ENCODE results near the gene TSHR. TPM values are rescaled to one million over a fixed set of nuclear protein-coding genes. Genes with fewer than 3 reads are reported as not detected.

Gene TSHR
- total RNA-seq, 1 experiment from 2014 or later, result not detected

- Histone ChIP-seq H3K27ac (ENCODE audit: insufficient read length, low read depth, low read length) (no peak overlapping the region), H3K27me3 (ENCODE audit: insufficient read depth, low read length) (no peaks in the 10 kb centered on the region; the same call in 1 of the 2 replicates), H3K23me2 (ENCODE audit: insufficient read length, low read depth, low read length, poor library complexity, severe bottlenecking) (no peaks in the 10 kb centered on the region), H3T11ph (ENCODE audit: low read length) (no peak overlapping the region), H3K4me1 (ENCODE audit: insufficient read depth, low read length) (no peaks in the 10 kb centered on the region), H3K4me2 (ENCODE audit: insufficient read depth, insufficient read length, low read length) (no peak overlapping the region), H3K14ac (ENCODE audit: insufficient read depth, low read length) (no peak overlapping the region), H3K23ac (ENCODE audit: insufficient read length, low read depth, low read length) (no peak overlapping the region), H3K9ac (ENCODE audit: extremely low read depth, insufficient read length, low read length) (no peak overlapping the region), H4K20me1 (ENCODE audit: control insufficient read depth, insufficient read depth, insufficient read length) (no peaks in the 10 kb centered on the region), H2BK20ac (ENCODE audit: low read depth, low read length, poor library complexity, severe bottlenecking) (no peak overlapping the region), H3K4ac (ENCODE audit: low read depth, low read length) (no peak overlapping the region), H3K79me2 (ENCODE audit: insufficient read depth, low read length) (no peaks in the 10 kb centered on the region), H2AFZ (ENCODE audit: low read length) (no peak overlapping the region), H3K18ac (ENCODE audit: insufficient read length, low read depth, low read length) (no peak overlapping the region), H4K91ac (ENCODE audit: insufficient read length, low read depth, low read length) (no peak overlapping the region), H4K5ac (ENCODE audit: insufficient read length, low read depth, low read length) (no peak overlapping the region), H3K56ac (ENCODE audit: insufficient read length, low read depth, low read length) (no peak overlapping the region), H2BK15ac (ENCODE audit: low read depth, low read length) (no peak overlapping the region), H4K8ac (replicated peaks; ENCODE audit: insufficient read length, low read depth, low read length) (no peak overlapping the region), H2AK5ac (ENCODE audit: insufficient read length, low read length) (no peak overlapping the region), H3K79me1 (ENCODE audit: insufficient read depth, low read depth, low read length, poor library complexity, severe bottlenecking) (no peaks in the 10 kb centered on the region), H2BK12ac (ENCODE audit: insufficient read length, low read depth, low read length) (no peak overlapping the region), H2BK5ac (ENCODE audit: insufficient read length, low read length) (no peak overlapping the region), H2BK120ac (ENCODE audit: low read depth, low read length, poor library complexity, severe bottlenecking) (no peak overlapping the region), H3K9me3 (ENCODE audit: control insufficient read depth, low read depth, low read length) (no peaks in the 10 kb centered on the region)
- peaks cover 0 to 3% of the 10 kb centered on the region in 2 experiments; a peak in 1 of 5 replicates for H3K9me3 Mint-ChIP-seq
- no peak overlapping the region for H3K27ac Mint-ChIP-seq
- peaks cover 40 to 43% of the 10 kb centered on the region in 2 experiments for H3K4me1 Mint-ChIP-seq
- no peak for DNase-seq
- H3K4me3 Mint-ChIP-seq, result no peak overlapping the region
- TF ChIP-seq, protein P1, sequence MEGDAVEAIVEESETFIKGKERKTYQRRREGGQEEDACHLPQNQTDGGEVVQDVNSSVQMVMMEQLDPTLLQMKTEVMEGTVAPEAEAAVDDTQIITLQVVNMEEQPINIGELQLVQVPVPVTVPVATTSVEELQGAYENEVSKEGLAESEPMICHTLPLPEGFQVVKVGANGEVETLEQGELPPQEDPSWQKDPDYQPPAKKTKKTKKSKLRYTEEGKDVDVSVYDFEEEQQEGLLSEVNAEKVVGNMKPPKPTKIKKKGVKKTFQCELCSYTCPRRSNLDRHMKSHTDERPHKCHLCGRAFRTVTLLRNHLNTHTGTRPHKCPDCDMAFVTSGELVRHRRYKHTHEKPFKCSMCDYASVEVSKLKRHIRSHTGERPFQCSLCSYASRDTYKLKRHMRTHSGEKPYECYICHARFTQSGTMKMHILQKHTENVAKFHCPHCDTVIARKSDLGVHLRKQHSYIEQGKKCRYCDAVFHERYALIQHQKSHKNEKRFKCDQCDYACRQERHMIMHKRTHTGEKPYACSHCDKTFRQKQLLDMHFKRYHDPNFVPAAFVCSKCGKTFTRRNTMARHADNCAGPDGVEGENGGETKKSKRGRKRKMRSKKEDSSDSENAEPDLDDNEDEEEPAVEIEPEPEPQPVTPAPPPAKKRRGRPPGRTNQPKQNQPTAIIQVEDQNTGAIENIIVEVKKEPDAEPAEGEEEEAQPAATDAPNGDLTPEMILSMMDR (conservative IDR thresholded peaks at IDR 0.05), result no peak
- peaks cover 0 to 12% (median 5%) of the 10 kb centered on the region in 3 experiments; a peak in 3 of 7 replicates for H3K36me3 Mint-ChIP-seq (ENCODE audit: insufficient read depth in 1 of 3, low read depth in 3 of 3)
- no peaks in the 10 kb centered on the region for H3K27me3 Mint-ChIP-seq (ENCODE audit: low read depth)
These were observed 32.1 kb upstream of the TSHR start for GRCh38 chr14:80923368-80923767.

All from H9 (cell line).